ENCODE measurements around the gene NFE2L1. TPM values are rescaled to one million over a fixed set of nuclear protein-coding genes. Genes with fewer than 3 reads are reported as not detected.

The NFE2L1 gene
- total RNA-seq, 3 donors from 2014 or later, result 182 to 275 (median 247) TPM

DNA sequence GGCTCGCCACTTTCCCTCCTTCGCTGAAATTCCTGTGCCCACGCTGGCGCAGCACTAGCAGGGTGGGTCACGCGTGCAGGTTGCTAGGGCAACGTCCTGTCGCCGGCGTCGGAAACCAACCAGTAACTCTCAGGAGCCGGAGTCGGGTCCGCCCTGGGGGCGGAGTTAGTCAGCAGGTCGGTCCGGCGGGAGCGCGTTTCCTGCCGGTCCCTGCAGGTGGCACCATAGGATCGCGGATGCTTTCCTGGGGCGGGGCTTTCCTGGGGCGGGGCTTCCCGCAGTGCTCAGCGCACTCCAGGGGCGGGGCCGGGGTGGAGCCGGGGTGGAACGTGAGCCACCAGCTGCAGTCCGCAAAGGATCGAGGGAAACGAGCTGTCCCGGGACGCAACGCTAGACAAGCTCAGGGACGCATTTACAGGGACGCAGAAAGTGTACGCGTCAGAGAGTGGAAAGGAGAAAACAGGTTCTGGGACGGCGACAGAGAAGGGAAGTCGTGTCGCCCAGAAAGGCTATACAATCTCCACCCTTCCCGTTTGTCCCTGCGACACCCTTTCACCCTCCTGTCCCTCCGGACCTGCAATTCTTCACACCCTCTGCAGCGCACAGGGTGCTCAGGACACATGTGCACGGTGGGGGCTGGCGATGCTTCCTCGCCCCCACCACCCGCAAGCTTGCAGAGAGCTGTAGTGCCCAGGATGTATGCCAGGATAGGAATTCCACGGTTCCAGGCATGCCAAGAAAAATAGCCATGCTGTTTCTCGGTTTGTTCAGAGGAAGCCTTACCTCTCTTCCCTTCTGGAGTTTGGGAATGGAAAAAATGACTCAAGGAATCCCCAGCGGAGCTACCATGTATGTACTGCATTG, 22.9 kb upstream of the NFE2L1 start:
- H3K36me3 ChIP-seq (ENCODE audit: low read depth), result no peaks in the 10 kb centered on the region
- TF ChIP-seq, protein P1, sequence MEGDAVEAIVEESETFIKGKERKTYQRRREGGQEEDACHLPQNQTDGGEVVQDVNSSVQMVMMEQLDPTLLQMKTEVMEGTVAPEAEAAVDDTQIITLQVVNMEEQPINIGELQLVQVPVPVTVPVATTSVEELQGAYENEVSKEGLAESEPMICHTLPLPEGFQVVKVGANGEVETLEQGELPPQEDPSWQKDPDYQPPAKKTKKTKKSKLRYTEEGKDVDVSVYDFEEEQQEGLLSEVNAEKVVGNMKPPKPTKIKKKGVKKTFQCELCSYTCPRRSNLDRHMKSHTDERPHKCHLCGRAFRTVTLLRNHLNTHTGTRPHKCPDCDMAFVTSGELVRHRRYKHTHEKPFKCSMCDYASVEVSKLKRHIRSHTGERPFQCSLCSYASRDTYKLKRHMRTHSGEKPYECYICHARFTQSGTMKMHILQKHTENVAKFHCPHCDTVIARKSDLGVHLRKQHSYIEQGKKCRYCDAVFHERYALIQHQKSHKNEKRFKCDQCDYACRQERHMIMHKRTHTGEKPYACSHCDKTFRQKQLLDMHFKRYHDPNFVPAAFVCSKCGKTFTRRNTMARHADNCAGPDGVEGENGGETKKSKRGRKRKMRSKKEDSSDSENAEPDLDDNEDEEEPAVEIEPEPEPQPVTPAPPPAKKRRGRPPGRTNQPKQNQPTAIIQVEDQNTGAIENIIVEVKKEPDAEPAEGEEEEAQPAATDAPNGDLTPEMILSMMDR (IDR thresholded peaks at IDR 0.05), result peak; percentile 68
- no peak overlapping the region for H3K4me3 ChIP-seq

DNA sequence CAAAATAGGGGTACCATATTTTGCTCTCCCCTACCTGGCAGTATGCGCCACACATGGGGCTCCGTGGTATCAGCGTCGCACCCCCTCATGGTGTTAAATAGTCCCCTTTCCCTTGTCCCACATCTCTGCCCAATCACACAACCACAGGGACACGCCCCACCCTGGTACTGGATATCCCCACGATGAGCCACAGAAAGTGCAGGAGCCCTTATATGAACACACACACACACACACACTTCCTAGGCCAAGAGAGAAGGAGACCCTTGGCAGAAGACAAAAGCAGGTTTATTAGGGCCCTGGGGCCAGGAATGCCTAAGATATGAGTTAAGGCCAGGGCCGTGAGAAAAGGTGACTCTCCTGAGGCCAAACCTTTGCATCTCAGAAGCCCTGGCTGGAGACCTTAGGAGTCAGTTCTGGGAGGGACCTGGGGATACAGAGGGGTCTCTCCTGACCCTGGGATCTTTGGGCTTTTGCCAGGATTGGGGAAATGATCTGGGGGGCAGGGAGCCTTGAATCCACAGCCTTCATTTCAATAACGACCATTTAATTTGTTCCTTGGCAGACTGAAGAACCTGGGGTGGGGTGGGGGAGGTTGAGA, 22.2 kb upstream of the NFE2L1 start:
- Histone ChIP-seq H3K9me3 (no peaks in the 10 kb centered on the region), H3K4me1 (ENCODE audit: low read depth) (peaks cover 34% of the 10 kb centered on the region), H3K36me3 (ENCODE audit: low read depth) (no peaks in the 10 kb centered on the region), H3K4me3 (no peak overlapping the region)
- DNase-seq, result peak; percentile 9 to 48 (median 40)
- intact Hi-C loops (cut with DNase I, micrococcal nuclease), result loop anchor here (2.0 to 5.0 kb wide), 3 partner anchors 46 to 106 kb away; no protein-coding TSS in a partner anchor
- ATAC-seq, result no peak
- TF ChIP-seq, protein P1 (IDR thresholded peaks at IDR 0.05), result no peak

More for the DNA sequence above, 22.9 kb upstream of the NFE2L1 start:
- intact Hi-C loops (cut with DNase I, micrococcal nuclease), result loop anchor here in 1 of 2 donors (5.0 kb wide), 2 partner anchors 47 to 107 kb away; no protein-coding TSS in a partner anchor
- Histone ChIP-seq H3K4me1 (ENCODE audit: low read depth) (peaks cover 34% of the 10 kb centered on the region), H3K9me3 (no peaks in the 10 kb centered on the region)
- DNase-seq (peak; percentile 99), ATAC-seq (peak; percentile 92)

DNA sequence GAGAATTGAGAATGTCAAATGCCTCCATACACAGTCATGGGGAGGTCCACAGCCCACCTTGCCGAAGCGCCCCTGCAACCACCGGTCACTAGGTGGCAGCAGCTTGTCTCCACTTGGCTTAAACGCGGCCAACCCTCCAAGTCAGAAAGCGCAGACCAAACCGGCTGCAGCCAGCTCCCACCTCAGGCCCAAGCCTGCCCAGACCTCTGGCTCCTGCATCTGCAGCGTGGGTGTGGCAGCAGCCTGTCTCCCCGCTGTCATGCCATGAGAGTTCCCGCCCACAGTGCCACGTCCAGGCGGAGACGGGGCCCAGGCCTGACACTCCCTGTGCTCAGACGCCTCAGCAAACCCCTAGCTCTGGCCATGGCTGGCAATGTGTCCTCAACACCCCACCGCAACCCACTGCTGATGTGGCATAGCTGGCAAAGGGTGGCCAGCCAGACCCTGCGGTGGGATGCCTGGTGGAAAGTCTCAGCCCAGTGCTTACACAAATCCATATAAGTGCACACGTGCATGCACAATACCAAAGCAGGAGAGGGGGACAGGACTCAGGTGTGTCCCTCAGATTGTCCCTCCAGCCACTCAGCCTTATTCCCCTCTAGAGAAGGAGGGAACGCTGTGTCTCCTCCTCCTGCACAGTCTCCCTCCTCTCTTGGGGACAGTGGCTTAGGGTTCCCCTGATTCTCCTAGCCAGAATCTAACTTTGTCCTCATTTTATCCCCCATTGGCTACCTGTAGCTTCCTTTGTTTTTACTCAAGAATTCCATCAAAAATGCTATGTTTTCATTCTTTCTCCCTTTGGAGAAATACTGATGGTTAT, 21.4 kb upstream of the NFE2L1 start:
- TF ChIP-seq, protein P1 (IDR thresholded peaks at IDR 0.05), result peak; percentile 83
- intact Hi-C loops (cut with DNase I, micrococcal nuclease), result loop anchor here (2.0 to 5.0 kb wide), 3 partner anchors 46 to 106 kb away; no protein-coding TSS in a partner anchor
- no peaks in the 10 kb centered on the region for H3K9me3 ChIP-seq
- H3K4me1 ChIP-seq (ENCODE audit: low read depth), result peaks cover 34% of the 10 kb centered on the region
- peak; percentile 65 for ATAC-seq
- no peaks in the 10 kb centered on the region for H3K36me3 ChIP-seq (ENCODE audit: low read depth)
- DNase-seq, result peak; percentile 89 to 94 (median 91)
- no peak overlapping the region for H3K4me3 ChIP-seq

DNA sequence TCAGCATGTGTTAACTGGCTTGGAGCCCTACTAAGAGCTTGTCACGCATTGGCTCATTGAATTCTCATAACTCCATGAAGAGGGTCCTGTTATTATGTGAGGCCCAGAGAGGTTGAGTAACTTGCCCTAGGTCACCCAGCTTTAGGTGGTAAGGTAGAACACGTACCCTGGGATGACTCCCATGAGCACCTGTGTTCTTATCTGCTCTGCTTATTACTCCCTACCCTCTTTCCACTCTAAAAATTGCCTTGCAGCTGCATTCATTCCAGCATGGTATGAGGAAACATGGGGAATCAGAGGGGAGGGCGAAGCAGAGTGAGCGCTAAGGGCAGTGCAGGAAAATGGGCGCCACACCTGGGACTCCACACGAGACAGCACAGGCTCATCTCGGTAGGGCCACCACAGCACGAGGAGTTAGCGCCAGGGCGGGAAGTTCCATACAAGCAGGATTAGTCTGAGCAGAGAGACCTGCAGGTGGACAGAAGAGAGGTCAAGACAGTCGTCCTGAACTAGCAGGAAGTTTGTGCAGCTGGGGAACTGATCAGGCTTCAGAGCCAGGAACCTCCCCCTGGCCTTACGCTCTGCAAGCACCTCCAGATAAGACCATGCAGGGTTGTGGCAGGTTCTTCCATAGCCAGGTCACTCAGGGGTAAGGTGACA, 20.7 kb upstream of the NFE2L1 start:
- Histone ChIP-seq H3K4me3 (no peak overlapping the region), H3K9me3 (no peaks in the 10 kb centered on the region), H3K36me3 (ENCODE audit: low read depth) (no peaks in the 10 kb centered on the region), H3K4me1 (ENCODE audit: low read depth) (peaks cover 34% of the 10 kb centered on the region)
- TF ChIP-seq, protein P1 (IDR thresholded peaks at IDR 0.05), result no peak
- intact Hi-C loops (cut with DNase I, micrococcal nuclease), result loop anchor here (2.0 to 5.0 kb wide), 3 partner anchors 45 to 105 kb away; no protein-coding TSS in a partner anchor
- ATAC-seq, result no peak
- peak in 1 of 3 donors; percentile 50 for DNase-seq

GRCh38 chr17:48028736-48029135, 19.4 kb upstream of the NFE2L1 start:
- DNase-seq (no peak), ATAC-seq (no peak)
- TF ChIP-seq, protein P1 (IDR thresholded peaks at IDR 0.05), result no peak
- Histone ChIP-seq H3K9me3 (no peaks in the 10 kb centered on the region), H3K36me3 (ENCODE audit: low read depth) (no peaks in the 10 kb centered on the region), H3K4me3 (no peak overlapping the region), H3K4me1 (ENCODE audit: low read depth) (peaks cover 25% of the 10 kb centered on the region)
- intact Hi-C loops (cut with DNase I, micrococcal nuclease), result loop anchor here in 1 of 2 donors (5.0 kb wide), 2 partner anchors 44 to 104 kb away; no protein-coding TSS in a partner anchor

Data from mucosa of descending colon (tissue), 3 donors.